K562 (cell line): ENCODE results near the gene DMD.

Experiments used
- BHLHE40 ChIP-seq: IDR thresholded peaks from 2 replicates; pipeline ENCODE4 v1.6.1; 2011; ENCODE audit warnings: low read length, improper control_type of control experiment
- EZH2 ChIP-seq: IDR thresholded peaks from 2 replicates; pipeline ENCODE4 v1.6.1; 2012; ENCODE audit warnings: low read depth, mild to moderate bottlenecking, inconsistent platforms, low read length, borderline replicate concordance
- HDAC6 ChIP-seq: IDR thresholded peaks from 2 replicates; pipeline ENCODE4 v1.6.1; 2012; ENCODE audit warnings: low read depth, mild to moderate bottlenecking, control low read depth, inconsistent platforms, low read length, moderate library complexity
- MAX ChIP-seq: sonication (generic); formaldehyde crosslinking; IDR thresholded peaks from 2 replicates; pipeline ENCODE4 v1.9.0; 2022; ENCODE audit warnings: mild to moderate bottlenecking, missing genetic modification reagents
- PPARD ChIP-seq: fragments of 250-450 bp; sonication (Bioruptor Pico); IDR thresholded peaks from 2 replicates; pipeline ENCODE4 v1.8.0; 2022; ENCODE audit warnings: inconsistent platforms, mild to moderate bottlenecking, moderate library complexity
- RFX1 ChIP-seq: fragments of 450-650 bp; IDR thresholded peaks from 2 replicates; pipeline ENCODE4 v1.6.1; 2016; ENCODE audit warnings: mild to moderate bottlenecking, moderate library complexity
- YY1 ChIP-seq, 3 experiments: IDR thresholded peaks; 2 replicates each; pipeline ENCODE4 v1.6.1; 2011; ENCODE audit warnings: low read length in 2 of 3, mild to moderate bottlenecking in 2 of 3, moderate library complexity in 2 of 3, borderline replicate concordance in 1 of 3, control low read depth in 1 of 3, low read depth in 1 of 3; ENCODE audit not compliant: insufficient read depth in 3 of 3, insufficient replicate concordance in 2 of 3, control insufficient read depth in 1 of 3, insufficient read length in 1 of 3; ENCODE audit errors: extremely low read depth in 1 of 3
- TF ChIP-seq, protein P1 (sequence below), 3 experiments: IDR thresholded peaks in 2 of 3; conservative IDR thresholded peaks in 1 of 3; 2 replicates each; pipeline ENCODE4 v1.5.1; 2011 to 2012; ENCODE audit warnings: low read length in 3 of 3, mild to moderate bottlenecking in 3 of 3, control low read depth in 2 of 3, improper control_type of control experiment in 1 of 3, inconsistent platforms in 1 of 3, low read depth in 1 of 3, mixed read lengths in 1 of 3, moderate library complexity in 1 of 3; ENCODE audit not compliant: insufficient read depth in 2 of 3

DNA sequence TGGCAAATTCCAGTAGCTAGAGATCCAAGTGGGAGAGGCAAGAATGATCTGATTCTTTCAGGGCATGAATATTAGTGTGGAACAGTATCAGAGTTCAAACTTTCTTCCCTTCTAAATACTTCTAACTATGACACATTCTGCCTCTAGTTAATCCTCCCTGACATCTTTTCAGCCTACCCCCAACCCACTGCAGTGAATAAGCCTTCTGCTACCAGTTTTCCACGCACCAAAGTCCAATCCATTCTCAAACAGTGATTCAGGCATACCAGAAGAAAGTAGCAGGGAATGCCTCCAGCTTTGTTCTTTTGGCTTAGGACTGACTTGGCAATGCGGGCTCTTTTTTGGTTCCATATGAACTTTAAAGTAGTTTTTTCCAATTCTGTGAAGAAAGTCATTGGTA, 1984.1 kb downstream of the DMD start:
- TF ChIP-seq, protein P1, sequence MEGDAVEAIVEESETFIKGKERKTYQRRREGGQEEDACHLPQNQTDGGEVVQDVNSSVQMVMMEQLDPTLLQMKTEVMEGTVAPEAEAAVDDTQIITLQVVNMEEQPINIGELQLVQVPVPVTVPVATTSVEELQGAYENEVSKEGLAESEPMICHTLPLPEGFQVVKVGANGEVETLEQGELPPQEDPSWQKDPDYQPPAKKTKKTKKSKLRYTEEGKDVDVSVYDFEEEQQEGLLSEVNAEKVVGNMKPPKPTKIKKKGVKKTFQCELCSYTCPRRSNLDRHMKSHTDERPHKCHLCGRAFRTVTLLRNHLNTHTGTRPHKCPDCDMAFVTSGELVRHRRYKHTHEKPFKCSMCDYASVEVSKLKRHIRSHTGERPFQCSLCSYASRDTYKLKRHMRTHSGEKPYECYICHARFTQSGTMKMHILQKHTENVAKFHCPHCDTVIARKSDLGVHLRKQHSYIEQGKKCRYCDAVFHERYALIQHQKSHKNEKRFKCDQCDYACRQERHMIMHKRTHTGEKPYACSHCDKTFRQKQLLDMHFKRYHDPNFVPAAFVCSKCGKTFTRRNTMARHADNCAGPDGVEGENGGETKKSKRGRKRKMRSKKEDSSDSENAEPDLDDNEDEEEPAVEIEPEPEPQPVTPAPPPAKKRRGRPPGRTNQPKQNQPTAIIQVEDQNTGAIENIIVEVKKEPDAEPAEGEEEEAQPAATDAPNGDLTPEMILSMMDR (IDR thresholded peaks at IDR 0.05 in 2 of 3, conservative IDR thresholded peaks at IDR 0.05 in 1 of 3; ENCODE audit: insufficient read depth in 2 of 3, low read depth in 1 of 3, low read length in 3 of 3) = no peak
- TF ChIP-seq YY1 (IDR thresholded peaks at IDR 0.05; ENCODE audit: borderline replicate concordance in 1 of 3, control insufficient read depth in 1 of 3, extremely low read depth in 1 of 3, insufficient read depth in 3 of 3, insufficient read length in 1 of 3, insufficient replicate concordance in 2 of 3, low read depth in 1 of 3, low read length in 2 of 3) (no peak), MAX (CRISPR knock-in tag) (no peak), EZH2 (no peak), HDAC6 (no peak), PPARD (CRISPR knock-in tag) (no peak), RFX1 (no peak), BHLHE40 (no peak)
